Fibroblast of lung (primary cell): ENCODE measurements around the gene PLEKHM2. TPM values are rescaled to one million over a fixed set of nuclear protein-coding genes. Genes with fewer than 3 reads are reported as not detected.

Experiments used
- DNase-seq, 2 donors: peaks; one replicate each; pipeline versions ENCODE4 v3.0.0 to v3.0.0-alpha.2; 2010; ENCODE audit warnings: low read depth in 2 of 2
- H2AFZ ChIP-seq: 2 replicates; pipeline ENCODE4 v1.5.1; 2012; ENCODE audit warnings: low read length, control low read depth, inconsistent platforms
- H3K27ac ChIP-seq: 2 replicates; pipeline ENCODE4 v1.5.1; 2011; ENCODE audit warnings: low read length, control low read depth; ENCODE audit not compliant: insufficient read depth
- H3K27me3 ChIP-seq: 2 replicates; pipeline ENCODE4 v1.5.1; 2011; ENCODE audit warnings: mild to moderate bottlenecking, low read length; ENCODE audit not compliant: control insufficient read depth, insufficient read depth
- H3K36me3 ChIP-seq: 2 replicates; pipeline ENCODE4 v1.5.1; 2011; ENCODE audit warnings: low read length; ENCODE audit not compliant: control insufficient read depth, insufficient read depth
- H3K4me1 ChIP-seq: 2 replicates; pipeline ENCODE4 v1.5.1; 2011; ENCODE audit warnings: low read length; ENCODE audit not compliant: control insufficient read depth, insufficient read depth; ENCODE audit errors: extremely low read depth
- H3K4me2 ChIP-seq: 2 replicates; pipeline ENCODE4 v1.5.1; 2011; ENCODE audit warnings: low read length, control low read depth; ENCODE audit not compliant: insufficient read depth; ENCODE audit errors: extremely low read depth
- H3K4me3 ChIP-seq, 4 experiments: fragments of 200-600 bp in 1 of 4; sonication (generic) in 1 of 4; replicated peaks in 1 of 4; 2 replicates each; pipeline ENCODE4 v1.5.1; 2011 to 2016; ENCODE audit warnings: low read length in 4 of 4, low read depth in 3 of 4, mild to moderate bottlenecking in 3 of 4, control low read depth in 2 of 4, inconsistent platforms in 1 of 4, mixed read lengths in 1 of 4; ENCODE audit not compliant: insufficient read depth in 1 of 4; ENCODE audit errors: control extremely low read depth in 1 of 4
- H3K79me2 ChIP-seq: 2 replicates; pipeline ENCODE4 v1.5.1; 2012; ENCODE audit warnings: mild to moderate bottlenecking, low read length, inconsistent platforms; ENCODE audit not compliant: control insufficient read depth, insufficient read depth
- H3K9ac ChIP-seq: 2 replicates; pipeline ENCODE4 v1.5.1; 2011; ENCODE audit warnings: mild to moderate bottlenecking, low read length, control low read depth; ENCODE audit not compliant: insufficient read depth
- H3K9me3 ChIP-seq: 2 replicates; pipeline ENCODE4 v1.5.1; 2012; ENCODE audit warnings: low read depth, low read length; ENCODE audit not compliant: control insufficient read depth, insufficient read depth
- H4K20me1 ChIP-seq: 2 replicates; pipeline ENCODE4 v1.5.1; 2011; ENCODE audit warnings: low read length; ENCODE audit not compliant: control insufficient read depth, insufficient read depth; ENCODE audit errors: extremely low read depth
- EZH2 ChIP-seq: IDR thresholded peaks from 2 replicates; pipeline ENCODE4 v1.5.1; 2012; ENCODE audit warnings: low read length, control low read depth, mild to moderate bottlenecking; ENCODE audit errors: missing control alignments
- polyA plus RNA-seq, 2 donors: library from polyadenylated mRNA; depleted of rRNA in 1 of 2; stranded (reverse) in 1 of 2; unstranded in 1 of 2; fragments of >200 nt; gene quantifications; 2 replicates each; pipeline ENCODE4 v1.2.1, GENCODE V29; 2011 to 2012; ENCODE audit warnings: missing spikeins in 1 of 2
- total RNA-seq: library from RNA; depleted of rRNA; stranded (reverse); fragments of >200 nt; gene quantifications from 2 replicates; pipeline ENCODE4 v1.2.1, GENCODE V29; 2014
- TF ChIP-seq, protein P1 (sequence below), 2 donors: IDR thresholded peaks in 1 of 2; conservative IDR thresholded peaks in 1 of 2; 1 replicate in 1 of 2; 2 replicates in 1 of 2; pipeline ENCODE4 v1.5.1; 2011 to 2012; ENCODE audit warnings: low read length in 2 of 2, control low read depth in 1 of 2, inconsistent platforms in 1 of 2, low read depth in 1 of 2, mild to moderate bottlenecking in 1 of 2

PLEKHM2 gene
- total and polyA plus RNA-seq, 2 donors (not counting 1 experiment from before 2014, with no cell fraction given): 27.3 to 94.6 TPM

GRCh38 chr1:15757575-15758342 is 73.6 kb downstream of the PLEKHM2 start:
- no peaks in the 10 kb centered on the region for H3K9me3 ChIP-seq
- H3K9ac ChIP-seq: no peak overlapping the region
- peak overlapping the region in 3 of 4 experiments; percentile 17 to 71 (median 63) for H3K4me3 ChIP-seq
- H3K27me3 ChIP-seq: no peaks in the 10 kb centered on the region
- DNase-seq: peak; percentile 40 to 52
- H3K27ac ChIP-seq: no peak overlapping the region
- peaks cover 2% of the 10 kb centered on the region for H3K79me2 ChIP-seq
- H3K4me2 ChIP-seq: no peak overlapping the region
- H2AFZ ChIP-seq: no peak overlapping the region
- TF ChIP-seq, protein P1, sequence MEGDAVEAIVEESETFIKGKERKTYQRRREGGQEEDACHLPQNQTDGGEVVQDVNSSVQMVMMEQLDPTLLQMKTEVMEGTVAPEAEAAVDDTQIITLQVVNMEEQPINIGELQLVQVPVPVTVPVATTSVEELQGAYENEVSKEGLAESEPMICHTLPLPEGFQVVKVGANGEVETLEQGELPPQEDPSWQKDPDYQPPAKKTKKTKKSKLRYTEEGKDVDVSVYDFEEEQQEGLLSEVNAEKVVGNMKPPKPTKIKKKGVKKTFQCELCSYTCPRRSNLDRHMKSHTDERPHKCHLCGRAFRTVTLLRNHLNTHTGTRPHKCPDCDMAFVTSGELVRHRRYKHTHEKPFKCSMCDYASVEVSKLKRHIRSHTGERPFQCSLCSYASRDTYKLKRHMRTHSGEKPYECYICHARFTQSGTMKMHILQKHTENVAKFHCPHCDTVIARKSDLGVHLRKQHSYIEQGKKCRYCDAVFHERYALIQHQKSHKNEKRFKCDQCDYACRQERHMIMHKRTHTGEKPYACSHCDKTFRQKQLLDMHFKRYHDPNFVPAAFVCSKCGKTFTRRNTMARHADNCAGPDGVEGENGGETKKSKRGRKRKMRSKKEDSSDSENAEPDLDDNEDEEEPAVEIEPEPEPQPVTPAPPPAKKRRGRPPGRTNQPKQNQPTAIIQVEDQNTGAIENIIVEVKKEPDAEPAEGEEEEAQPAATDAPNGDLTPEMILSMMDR (conservative IDR thresholded peaks at IDR 0.05 in 1 of 2, IDR thresholded peaks at IDR 0.05 in 1 of 2; ENCODE audit: low read depth in 1 of 2, low read length in 2 of 2): no peak
- TF ChIP-seq EZH2: peak; percentile 49
- H4K20me1 ChIP-seq: no peaks in the 10 kb centered on the region
- no peaks in the 10 kb centered on the region for H3K36me3 ChIP-seq
- peaks cover 16% of the 10 kb centered on the region for H3K4me1 ChIP-seq

DNA sequence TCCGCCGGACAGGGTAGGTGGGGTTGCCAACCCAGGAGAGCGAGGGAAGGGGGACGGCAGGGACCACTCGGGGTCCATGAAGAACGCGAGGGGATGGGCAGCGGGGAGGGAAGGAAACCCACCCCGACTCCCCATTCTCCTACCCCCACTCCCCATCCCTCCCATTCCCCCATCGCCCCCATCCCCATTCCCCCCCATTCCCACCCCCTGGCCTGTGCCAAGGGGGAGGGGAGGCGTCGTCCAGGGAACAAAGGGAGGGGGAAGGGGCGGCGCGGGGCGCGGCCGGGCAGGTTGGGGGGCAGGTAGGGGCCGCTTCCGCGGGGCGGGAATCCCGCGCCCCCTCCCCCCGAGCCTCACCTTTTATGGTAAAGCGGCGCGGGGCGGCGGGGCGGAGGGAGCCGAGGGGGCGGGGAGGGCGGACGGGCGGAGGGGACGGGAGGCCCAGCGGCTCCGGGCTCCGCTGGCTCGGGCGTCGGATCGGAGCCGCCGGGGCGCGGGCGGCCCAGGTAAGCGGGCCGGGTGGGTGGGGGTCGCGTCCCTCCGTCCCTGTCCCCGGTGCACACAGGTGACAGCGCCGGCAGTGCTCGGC is 74.3 kb downstream of the PLEKHM2 start, which contains the start of gene FBLIM1:
Gene FBLIM1, plus strand, starts transcription at position 453 of the 589 bp plus-strand sequence. CDS start 6,189 bp downstream, outside the sequence.
- peak within 1 kb of the TSS; percentile 60 to 73 (median 68) for H3K4me3 ChIP-seq
- no peaks in the 10 kb centered on the region for H3K27me3 ChIP-seq
- H3K9ac ChIP-seq: peak within 1 kb of the TSS; percentile 88
- H3K27ac ChIP-seq: peak within 1 kb of the TSS; percentile 57
- no peaks in the 10 kb centered on the region for H4K20me1 ChIP-seq
- no peak within 1 kb of the TSS for H2AFZ ChIP-seq
- DNase-seq: peak in 1 of 2 donors; percentile 43
- no peaks in the 10 kb centered on the region for H3K36me3 ChIP-seq
- TF ChIP-seq, protein P1 (conservative IDR thresholded peaks at IDR 0.05 in 1 of 2, IDR thresholded peaks at IDR 0.05 in 1 of 2; ENCODE audit: low read depth in 1 of 2, low read length in 2 of 2): no peak
- no peak for TF ChIP-seq EZH2
- peaks cover 2% of the 10 kb centered on the region for H3K79me2 ChIP-seq
- no peaks in the 10 kb centered on the region for H3K9me3 ChIP-seq
- H3K4me2 ChIP-seq: peak within 1 kb of the TSS; percentile 53
- H3K4me1 ChIP-seq: peaks cover 16% of the 10 kb centered on the region

DNA sequence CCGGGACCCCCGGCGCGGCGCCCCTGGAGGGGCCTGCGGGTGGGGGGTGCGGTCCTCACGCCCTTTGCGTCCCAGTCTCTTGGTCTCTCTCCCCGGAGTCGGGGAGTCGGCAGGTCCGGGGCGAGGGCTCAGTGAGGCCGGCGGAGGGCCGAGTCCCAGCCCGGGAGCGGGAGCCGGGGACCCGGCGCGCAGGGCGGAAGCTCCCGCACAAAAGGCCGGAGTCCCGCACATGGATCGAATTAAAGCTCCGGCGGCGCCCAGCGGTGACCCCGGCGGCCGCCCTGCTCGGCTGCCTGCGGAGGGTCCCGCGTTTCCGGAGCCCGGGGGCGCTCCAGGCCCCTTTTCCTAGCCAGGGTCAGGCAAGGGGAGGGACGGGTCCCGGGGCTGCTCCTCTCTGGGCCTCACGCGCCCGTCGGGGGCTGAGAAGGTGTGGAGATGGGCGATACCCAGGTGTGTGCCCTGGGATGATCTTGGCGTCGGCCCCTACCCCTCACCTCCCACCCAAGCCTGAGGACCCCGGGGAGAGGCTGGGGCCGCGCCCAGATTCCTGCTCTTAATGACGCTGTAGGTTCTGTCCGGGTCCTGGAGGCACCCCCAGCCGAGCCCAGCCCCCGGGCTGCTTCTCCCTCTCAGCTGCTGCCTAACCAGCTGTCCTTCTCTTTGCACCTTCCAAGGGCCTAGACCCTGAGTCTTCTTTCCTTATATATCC is 75.0 kb downstream of the PLEKHM2 start:
- H3K9me3 ChIP-seq: no peaks in the 10 kb centered on the region
- H3K4me1 ChIP-seq: peaks cover 16% of the 10 kb centered on the region
- peak overlapping the region; percentile 60 to 73 (median 68) for H3K4me3 ChIP-seq
- peaks cover 3% of the 10 kb centered on the region for H3K79me2 ChIP-seq
- H3K36me3 ChIP-seq: no peaks in the 10 kb centered on the region
- H4K20me1 ChIP-seq: no peaks in the 10 kb centered on the region
- TF ChIP-seq EZH2: no peak
- TF ChIP-seq, protein P1 (conservative IDR thresholded peaks at IDR 0.05 in 1 of 2, IDR thresholded peaks at IDR 0.05 in 1 of 2; ENCODE audit: low read depth in 1 of 2, low read length in 2 of 2): no peak
- H3K4me2 ChIP-seq: peak overlapping the region; percentile 53
- DNase-seq: no peak
- H3K27ac ChIP-seq: peak overlapping the region; percentile 57
- H2AFZ ChIP-seq: no peak overlapping the region
- H3K27me3 ChIP-seq: no peaks in the 10 kb centered on the region
- H3K9ac ChIP-seq: peak overlapping the region; percentile 88
